NCI-H748 treated with DMSO at 0.1 percent for 48 hours (cell line): ENCODE data around the gene SGCD.

ENCODE experiments used
- DNase-seq: peaks from one replicate; lab custom pipeline; 2025; lab: John Stamatoyannopoulos, UW

The SGCD gene

GRCh38 chr5:156694598-156694997 lies 367.6 kb downstream of the SGCD start:
- no peak for DNase-seq

- no peak for DNase-seq
Measured at GRCh38 chr5:156695774-156696173, 368.8 kb downstream of the SGCD start.

- no peak for DNase-seq
Measured at GRCh38 chr5:156698323-156698722, 371.4 kb downstream of the SGCD start.

- no peak for DNase-seq
Measured at GRCh38 chr5:156699147-156699546, 372.2 kb downstream of the SGCD start.

- no peak for DNase-seq
Measured at GRCh38 chr5:156704139-156704538, 377.2 kb downstream of the SGCD start.

- no peak for DNase-seq
Measured at GRCh38 chr5:156706631-156707030, 379.7 kb downstream of the SGCD start.

- DNase-seq: no peak
Measured at GRCh38 chr5:156707750-156708149, 380.8 kb downstream of the SGCD start.

- no peak for DNase-seq
Measured at GRCh38 chr5:156715287-156715686, 388.3 kb downstream of the SGCD start.

GRCh38 chr5:156716591-156717380 lies 389.8 kb downstream of the SGCD start:
- no peak for DNase-seq

GRCh38 chr5:156718985-156719384 lies 392.0 kb downstream of the SGCD start:
- no peak for DNase-seq

GRCh38 chr5:156722358-156722757 lies 395.4 kb downstream of the SGCD start:
- DNase-seq: no peak

GRCh38 chr5:156735477-156735876 lies 408.5 kb downstream of the SGCD start:
- no peak for DNase-seq

- no peak for DNase-seq
Measured at GRCh38 chr5:156741516-156741915, 414.6 kb downstream of the SGCD start.

GRCh38 chr5:156753846-156754245 lies 426.9 kb downstream of the SGCD start:
- no peak for DNase-seq

GRCh38 chr5:156755421-156756087 lies 428.6 kb downstream of the SGCD start:
- DNase-seq: no peak

- DNase-seq: no peak
Measured at GRCh38 chr5:156758011-156758791, 431.2 kb downstream of the SGCD start.

- no peak for DNase-seq
Measured at GRCh38 chr5:156759156-156759555, 432.2 kb downstream of the SGCD start.

GRCh38 chr5:156762771-156763170 lies 435.8 kb downstream of the SGCD start:
- no peak for DNase-seq

- no peak for DNase-seq
Measured at GRCh38 chr5:156764176-156764971, 437.4 kb downstream of the SGCD start.

GRCh38 chr5:156774273-156774672 lies 447.3 kb downstream of the SGCD start:
- no peak for DNase-seq

GRCh38 chr5:156778139-156778706 lies 451.3 kb downstream of the SGCD start:
- DNase-seq: no peak

- DNase-seq: no peak
Measured at GRCh38 chr5:156778752-156779151, 451.8 kb downstream of the SGCD start.
